Stromal cell of bone marrow (primary cell): Measurements from ENCODE around the gene ZC3HAV1L.
"Not testable (repeated sequence)": the region's sequence is repeated elsewhere in the genome, so short reads cannot be mapped to it uniquely, and the experiment has no call there.

Source experiments
- DNase-seq: peaks from one replicate; pipeline ENCODE4 v3.0.0-alpha.2; 2012; ENCODE audit warnings: low read depth

Gene ZC3HAV1L

GRCh38 chr7:139054101-139054500 lies 18.3 kb upstream of the ZC3HAV1L start:
- DNase-seq, result no peak

DNA sequence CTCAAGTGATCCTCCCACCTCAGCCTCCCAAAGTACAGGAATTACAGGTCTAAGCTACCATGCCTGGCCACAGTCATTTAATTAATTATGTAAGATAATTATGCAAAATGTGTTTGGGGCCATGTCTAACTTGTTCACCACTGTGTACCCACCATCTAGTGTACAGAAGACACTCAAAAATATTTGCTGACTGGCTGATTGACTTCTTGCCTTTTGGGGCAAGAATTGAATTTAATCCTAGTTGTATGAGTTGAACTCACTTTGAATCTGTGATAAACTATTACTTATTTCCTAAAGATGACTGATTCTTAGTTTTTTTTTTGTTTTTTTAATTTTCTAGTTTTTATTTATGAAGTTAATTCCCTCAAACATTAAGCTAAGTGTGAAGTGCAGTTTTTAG lies 15.8 kb upstream of the ZC3HAV1L start:
- no peak for DNase-seq

GRCh38 chr7:139049936-139050335 lies 14.1 kb upstream of the ZC3HAV1L start:
- no peak for DNase-seq

GRCh38 chr7:139049111-139049510 lies 13.3 kb upstream of the ZC3HAV1L start:
- DNase-seq, result no peak

DNA sequence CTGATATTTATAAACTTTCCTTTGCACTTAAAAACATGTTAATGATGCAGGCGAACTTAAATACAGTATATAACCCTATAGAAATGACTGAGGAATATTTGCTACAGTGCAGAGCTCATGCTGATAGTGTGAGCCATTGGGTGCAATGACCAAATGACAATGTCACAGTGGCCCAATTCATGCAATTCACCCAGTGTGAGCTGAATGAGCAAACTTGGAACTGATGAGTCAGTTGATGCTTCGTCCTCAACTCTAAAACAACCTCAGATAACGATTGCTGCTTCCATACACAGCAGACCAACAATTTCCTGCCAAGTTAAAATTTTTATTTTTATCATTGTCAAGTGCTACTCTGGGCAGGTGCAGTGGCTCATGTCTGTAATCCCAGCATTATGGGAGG lies 12.1 kb upstream of the ZC3HAV1L start:
- no peak for DNase-seq

DNA sequence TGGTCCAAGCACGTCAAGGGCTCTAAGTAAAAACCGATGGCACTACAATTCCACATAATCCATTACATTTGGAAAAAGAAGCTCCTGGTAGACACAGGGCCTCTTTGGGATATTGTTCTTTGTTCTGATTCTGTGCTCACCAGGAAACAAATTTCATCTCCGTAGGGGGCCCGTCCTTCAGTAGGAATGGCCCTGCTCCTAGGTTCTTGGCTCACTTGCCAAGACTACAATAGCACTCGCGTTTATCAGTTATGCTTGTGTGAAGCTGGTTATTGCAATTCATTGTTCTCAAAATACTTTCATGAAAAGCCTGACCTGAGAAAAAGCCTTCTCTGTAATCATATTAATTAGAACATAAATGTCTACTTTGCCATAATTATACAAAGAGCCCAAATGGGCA lies 10.3 kb upstream of the ZC3HAV1L start:
- DNase-seq, result no peak

GRCh38 chr7:139044813-139045794 lies 9.3 kb upstream of the ZC3HAV1L start:
- DNase-seq, result no peak

- DNase-seq, result no peak
Measured at GRCh38 chr7:139043823-139044812, 8.3 kb upstream of the ZC3HAV1L start.

GRCh38 chr7:139041378-139042085 lies 5.7 kb upstream of the ZC3HAV1L start:
- DNase-seq, result no peak

GRCh38 chr7:139038691-139039090 lies 2.8 kb upstream of the ZC3HAV1L start:
- DNase-seq, result no peak

DNA sequence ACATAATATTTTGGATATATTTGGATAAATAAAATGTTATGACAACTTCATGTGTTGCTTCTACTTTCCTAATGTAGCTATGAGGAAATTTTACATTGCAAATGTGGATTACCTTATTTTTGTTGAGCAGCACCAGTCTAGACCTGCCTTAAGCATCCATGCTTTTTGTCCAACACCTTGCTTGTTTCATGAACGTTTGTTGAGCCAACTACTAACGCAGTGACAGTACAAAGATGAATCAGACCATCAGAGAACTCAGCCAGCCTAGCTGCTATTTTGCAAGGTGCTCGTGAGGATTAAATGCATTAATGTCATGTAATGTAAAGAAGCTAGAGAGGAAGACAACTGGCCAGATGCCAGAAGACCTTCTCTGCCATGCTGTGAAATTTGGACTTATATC lies 1.1 kb upstream of the ZC3HAV1L start:
- no peak for DNase-seq

GRCh38 chr7:139034855-139035585 lies 822 bp downstream of the ZC3HAV1L start:
- no peak for DNase-seq

DNA sequence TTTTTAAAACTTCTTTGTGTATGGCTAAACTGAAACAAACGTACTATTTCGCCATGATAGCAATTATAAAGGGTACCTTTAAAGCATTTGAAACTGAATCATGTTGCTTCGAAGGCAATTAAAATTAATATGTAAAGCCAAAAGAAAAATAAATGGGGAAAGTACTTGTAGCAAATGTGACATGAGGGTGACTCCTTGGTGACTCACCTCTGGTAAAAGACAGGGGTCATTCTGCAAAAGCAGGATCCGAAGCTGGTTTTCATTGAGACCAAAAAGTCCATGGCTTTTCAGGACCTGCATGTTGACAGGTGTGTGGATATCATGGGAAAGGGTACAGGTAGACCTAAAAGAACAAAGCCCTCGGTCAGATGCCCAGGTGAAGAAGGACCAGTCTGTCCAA lies 1.5 kb downstream of the ZC3HAV1L start:
- no peak for DNase-seq

DNA sequence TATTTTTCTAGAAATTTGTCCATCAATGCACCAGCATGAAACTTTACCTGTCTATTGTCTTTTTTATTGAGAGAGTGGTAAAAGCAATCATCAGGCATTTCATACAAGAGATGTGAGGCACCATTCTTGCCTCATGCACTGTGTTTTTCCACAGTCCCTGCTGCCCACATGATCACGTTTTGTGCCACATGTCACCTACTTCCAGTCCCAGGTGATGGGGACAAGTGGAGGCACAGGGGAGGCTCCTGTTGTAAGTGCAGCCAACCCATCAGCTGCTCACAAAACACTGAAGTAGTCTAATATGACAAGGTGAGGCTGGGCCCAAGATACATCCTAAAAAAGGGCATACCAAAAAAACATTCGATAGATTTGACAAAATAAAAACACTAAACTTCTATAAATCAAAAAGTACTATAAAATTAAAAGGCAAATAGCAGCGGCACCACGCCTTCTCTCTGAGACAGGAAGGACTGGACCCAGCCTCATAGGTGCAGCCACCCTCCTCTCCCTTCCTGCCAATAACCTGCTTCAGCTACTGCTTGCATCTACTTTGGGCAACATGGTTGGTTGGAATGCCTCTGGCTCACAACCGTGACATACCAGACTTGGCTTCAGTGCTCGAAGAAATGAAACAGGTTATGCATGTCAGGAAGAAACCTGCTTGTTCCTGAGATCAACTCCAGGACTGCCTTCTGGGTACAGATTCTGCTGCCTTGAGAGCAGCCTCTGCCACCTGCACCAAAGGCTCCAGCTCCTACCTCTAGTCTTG lies 2.3 kb downstream of the ZC3HAV1L start:
- DNase-seq, result no peak

DNA sequence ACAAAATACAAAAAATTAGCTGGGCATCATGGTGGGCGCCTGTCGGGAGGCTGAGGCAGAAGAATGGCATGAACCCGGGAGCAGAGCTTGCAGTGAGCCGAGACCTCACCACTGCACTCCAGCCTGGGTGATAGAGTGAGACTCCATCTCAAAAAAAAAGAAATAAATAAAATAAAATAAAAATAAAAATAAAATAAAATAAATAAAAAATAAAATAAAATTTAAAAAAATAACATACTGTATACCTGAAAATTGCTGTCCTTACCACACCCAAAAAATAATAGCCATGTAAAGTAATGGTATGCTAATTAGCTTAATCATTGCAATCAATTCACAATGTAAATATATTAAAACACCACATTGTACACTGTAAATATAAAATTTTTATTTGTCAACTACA lies 3.4 kb downstream of the ZC3HAV1L start:
- no peak for DNase-seq

GRCh38 chr7:139029353-139029752 lies 6.5 kb downstream of the ZC3HAV1L start:
- DNase-seq, result no peak

- no peak for DNase-seq
Measured at GRCh38 chr7:139026551-139026950, 9.3 kb downstream of the ZC3HAV1L start.

- not testable (repeated sequence) for DNase-seq
Measured at GRCh38 chr7:139025861-139026260, 10.0 kb downstream of the ZC3HAV1L start.

DNA sequence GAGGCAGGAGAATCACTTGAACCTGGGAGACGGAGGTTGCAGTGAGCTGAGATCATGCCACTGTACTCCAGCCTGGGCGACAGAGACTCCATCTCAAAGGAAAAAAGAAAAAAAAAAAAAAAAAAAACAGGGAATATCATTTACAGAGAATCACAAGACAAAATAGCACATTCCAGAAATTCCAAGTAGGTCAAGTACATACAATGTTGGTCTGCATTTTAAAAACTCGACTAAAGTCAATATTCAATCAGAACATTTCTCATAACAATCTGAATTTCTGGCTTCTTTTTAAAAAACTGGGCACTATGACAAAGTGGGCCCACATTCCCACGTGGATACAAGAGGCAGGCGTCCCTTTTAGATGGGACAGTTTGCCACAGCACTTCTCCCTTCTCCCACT lies 12.8 kb downstream of the ZC3HAV1L start:
- no peak for DNase-seq

DNA sequence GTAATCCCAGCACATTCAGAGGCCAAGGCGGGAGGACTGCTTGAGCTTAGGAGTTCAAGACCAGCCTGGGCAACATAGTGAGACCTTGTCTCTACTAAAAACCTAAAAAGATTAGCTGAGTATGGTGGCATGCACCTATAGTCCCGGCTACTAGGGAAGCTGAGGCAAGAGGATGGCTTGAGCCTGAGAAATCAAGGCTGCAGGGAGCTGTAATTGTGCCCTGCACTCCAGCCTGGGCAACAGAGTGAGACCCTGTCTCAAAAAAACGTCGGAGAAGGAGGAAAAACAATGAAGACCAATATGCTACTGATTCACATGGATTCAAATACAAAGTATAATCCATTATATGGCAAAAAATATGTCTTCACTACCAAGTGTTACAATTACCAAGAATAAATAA lies 13.6 kb downstream of the ZC3HAV1L start:
- no peak for DNase-seq

- no peak for DNase-seq
Measured at GRCh38 chr7:139018910-139019309, 16.9 kb downstream of the ZC3HAV1L start.
